ENCODE measurements around the gene NLRP7.
"Not testable (repeated sequence)": the region's sequence is repeated elsewhere in the genome, so short reads cannot be mapped to it uniquely, and the experiment has no call there.

The NLRP7 gene

GRCh38 chr19:54918499-54918898 lies 28.8 kb downstream of the NLRP7 start:
- DNase-seq, result no peak

GRCh38 chr19:54916822-54917221 lies 30.5 kb downstream of the NLRP7 start:
- no peak for DNase-seq

- DNase-seq, result not testable (repeated sequence)
Measured at GRCh38 chr19:54907899-54908298, 39.4 kb downstream of the NLRP7 start.

GRCh38 chr19:54906819-54907218 lies 40.5 kb downstream of the NLRP7 start:
- no peak for DNase-seq

- no peak for DNase-seq
Measured at GRCh38 chr19:54905803-54906511, 41.4 kb downstream of the NLRP7 start, which contains the start of gene NCR1. Gene NCR1, plus strand, starts transcription at chr19:54906148. Its CDS starts 40 bp downstream, at chr19:54906188.

DNA sequence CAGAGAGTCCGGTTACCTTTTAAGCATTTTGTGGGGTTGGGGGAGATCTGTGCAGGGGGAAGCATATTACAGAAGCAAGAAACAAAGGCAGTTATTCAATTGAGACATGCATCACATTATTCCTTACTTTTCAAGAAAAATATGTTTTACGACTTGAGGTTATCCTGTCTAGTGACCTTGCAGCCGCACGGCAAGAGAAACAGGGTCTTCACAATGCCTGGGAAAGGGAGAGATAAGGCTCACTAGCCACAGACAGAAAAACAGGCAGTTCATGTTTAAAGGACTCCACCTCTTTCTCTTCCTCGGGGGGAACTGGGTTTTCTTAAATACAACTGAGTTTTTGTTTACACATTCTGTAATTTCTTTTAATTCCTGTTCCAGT lies 41.9 kb downstream of the NLRP7 start:
- no peak for DNase-seq

- not testable (repeated sequence) for DNase-seq
Measured at GRCh38 chr19:54904261-54904660, 43.1 kb downstream of the NLRP7 start.

- DNase-seq, result no peak
Measured at GRCh38 chr19:54903303-54903702, 44.0 kb downstream of the NLRP7 start.

GRCh38 chr19:54902061-54902460 lies 45.3 kb downstream of the NLRP7 start:
- DNase-seq, result no peak

GRCh38 chr19:54901153-54901552 lies 46.2 kb downstream of the NLRP7 start:
- not testable (repeated sequence) for DNase-seq

GRCh38 chr19:54899646-54900045 lies 47.7 kb downstream of the NLRP7 start:
- DNase-seq, result not testable (repeated sequence)

DNA sequence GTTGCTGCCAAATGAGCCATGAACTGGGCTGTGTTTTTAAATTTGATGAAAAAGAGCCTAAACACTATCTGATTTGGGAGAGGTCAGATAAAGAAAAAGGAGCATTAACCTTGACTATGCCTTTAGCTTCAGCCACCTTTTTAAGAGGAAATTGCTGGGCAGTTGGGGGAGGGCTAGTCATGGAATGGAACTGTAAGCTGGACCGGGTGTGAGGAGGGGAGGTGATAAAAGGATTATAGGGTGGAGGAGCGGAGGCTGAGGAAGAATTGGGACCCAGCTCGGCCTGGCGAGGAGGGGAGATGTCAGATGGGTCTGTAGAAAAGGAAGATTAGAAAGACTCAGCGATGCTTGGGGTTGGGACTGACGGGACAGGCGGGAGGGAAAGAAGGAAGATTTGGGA lies 48.6 kb downstream of the NLRP7 start:
- not testable (repeated sequence) for DNase-seq

DNA sequence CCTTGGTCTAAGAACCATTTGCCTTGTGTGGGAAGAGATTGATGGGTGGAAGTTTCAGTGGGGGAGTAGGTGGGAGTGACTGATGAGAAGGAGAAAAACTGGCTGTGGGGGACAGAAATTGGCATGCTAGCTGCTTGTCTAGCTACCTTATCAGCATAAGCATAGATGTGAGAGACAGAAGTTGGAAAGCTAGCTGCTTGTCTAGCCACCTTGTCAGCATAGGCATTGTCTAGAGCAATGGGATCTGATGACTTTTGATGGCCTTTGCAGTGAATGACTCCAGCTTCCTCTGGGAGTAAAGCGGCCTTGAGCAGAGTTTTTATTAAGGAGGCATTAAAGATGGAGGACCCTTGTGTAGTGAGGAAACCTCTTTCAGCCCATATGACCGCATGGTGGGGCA lies 51.3 kb downstream of the NLRP7 start:
- DNase-seq, result no peak

- DNase-seq, result not testable (repeated sequence)
Measured at GRCh38 chr19:54894106-54894505, 53.2 kb downstream of the NLRP7 start.

- no peak for DNase-seq
Measured at GRCh38 chr19:54893406-54893805, 53.9 kb downstream of the NLRP7 start.

- no peak for DNase-seq
Measured at GRCh38 chr19:54889566-54889965, 57.8 kb downstream of the NLRP7 start.

GRCh38 chr19:54888239-54888638 lies 59.1 kb downstream of the NLRP7 start:
- no peak for DNase-seq

DNA sequence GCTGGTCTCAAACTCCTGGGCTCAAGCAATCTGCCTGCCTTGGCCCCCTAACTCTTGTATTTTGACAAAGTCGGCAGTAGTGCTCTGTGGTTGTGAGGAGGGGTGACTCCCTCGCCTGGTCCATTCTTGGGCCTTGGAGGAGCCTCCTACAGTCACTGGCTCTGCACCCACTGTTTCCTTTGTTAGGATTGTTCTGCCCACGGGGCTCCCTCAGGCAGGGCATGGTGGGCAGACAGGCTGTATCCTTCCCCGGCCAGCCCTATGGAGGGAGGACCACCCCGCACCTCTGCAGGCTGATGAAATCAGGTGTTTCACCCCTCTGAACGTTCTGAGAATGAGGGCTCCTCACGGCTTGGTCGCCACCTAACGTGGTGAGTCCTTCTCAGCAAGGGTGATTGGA lies 64.1 kb downstream of the NLRP7 start:
- DNase-seq, result no peak

- DNase-seq, result no peak
Measured at GRCh38 chr19:54882758-54883157, 64.6 kb downstream of the NLRP7 start.

DNA sequence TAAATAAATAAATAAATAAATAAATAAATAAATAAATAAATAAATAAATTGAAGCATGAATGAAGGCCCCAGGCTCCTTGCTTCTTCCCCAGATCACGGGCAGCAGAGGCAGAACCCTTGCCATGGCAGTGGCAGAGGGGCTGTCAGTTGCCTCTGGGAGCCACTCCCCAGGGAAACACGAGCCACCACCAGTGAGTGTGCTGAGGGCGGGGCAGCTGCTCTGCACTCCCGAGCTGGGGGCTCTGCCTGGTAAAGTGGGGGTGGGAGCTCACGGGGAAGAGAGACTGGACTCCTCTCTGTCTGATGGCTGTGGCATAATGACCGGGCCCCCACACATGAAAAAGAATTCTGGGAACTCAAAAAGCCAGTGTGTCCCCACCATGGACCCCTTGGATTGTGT lies 65.4 kb downstream of the NLRP7 start:
- DNase-seq, result no peak

DNA sequence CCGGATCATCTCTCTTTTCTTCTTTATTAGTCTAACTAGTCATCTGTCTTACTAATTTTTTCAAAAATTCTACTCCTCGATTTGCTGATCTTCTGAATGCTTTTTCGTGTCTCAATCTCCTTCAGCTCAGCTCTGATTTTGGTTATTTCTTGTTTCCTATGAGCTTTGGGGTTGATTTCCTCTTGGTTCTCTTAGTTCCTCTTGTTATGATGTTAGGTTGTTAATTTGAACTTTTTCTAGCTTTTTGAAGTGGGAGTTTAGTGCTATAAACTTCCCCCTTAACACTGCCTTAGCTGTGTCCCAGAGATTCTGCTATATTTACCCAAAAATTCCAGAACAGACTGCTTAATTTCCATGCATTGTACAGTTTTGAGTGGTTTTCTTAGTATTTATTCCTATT lies 69.9 kb downstream of the NLRP7 start:
- no peak for DNase-seq

- DNase-seq, result no peak
Measured at GRCh38 chr19:54875506-54875905, 71.8 kb downstream of the NLRP7 start.

- DNase-seq, result no peak
Measured at GRCh38 chr19:54873990-54874389, 73.3 kb downstream of the NLRP7 start, which contains the start of gene FCAR. Gene FCAR, plus strand, starts transcription at chr19:54874235. Its CDS starts 55 bp downstream, at chr19:54874290.

All from NCI-H524 treated with DMSO at 0.1 percent for 48 hours (cell line).